HG03521 (cell line): ENCODE results near the gene ZNF526.

Experiments used
- ATAC-seq: cut with Tn5 transposase; IDR thresholded peaks from one replicate; pipeline ENCODE4 v1.9.1; 2021; ENCODE audit warnings: mild to moderate bottlenecking, moderate library complexity; ENCODE audit not compliant: unreplicated experiment

The ZNF526 gene, protein sequence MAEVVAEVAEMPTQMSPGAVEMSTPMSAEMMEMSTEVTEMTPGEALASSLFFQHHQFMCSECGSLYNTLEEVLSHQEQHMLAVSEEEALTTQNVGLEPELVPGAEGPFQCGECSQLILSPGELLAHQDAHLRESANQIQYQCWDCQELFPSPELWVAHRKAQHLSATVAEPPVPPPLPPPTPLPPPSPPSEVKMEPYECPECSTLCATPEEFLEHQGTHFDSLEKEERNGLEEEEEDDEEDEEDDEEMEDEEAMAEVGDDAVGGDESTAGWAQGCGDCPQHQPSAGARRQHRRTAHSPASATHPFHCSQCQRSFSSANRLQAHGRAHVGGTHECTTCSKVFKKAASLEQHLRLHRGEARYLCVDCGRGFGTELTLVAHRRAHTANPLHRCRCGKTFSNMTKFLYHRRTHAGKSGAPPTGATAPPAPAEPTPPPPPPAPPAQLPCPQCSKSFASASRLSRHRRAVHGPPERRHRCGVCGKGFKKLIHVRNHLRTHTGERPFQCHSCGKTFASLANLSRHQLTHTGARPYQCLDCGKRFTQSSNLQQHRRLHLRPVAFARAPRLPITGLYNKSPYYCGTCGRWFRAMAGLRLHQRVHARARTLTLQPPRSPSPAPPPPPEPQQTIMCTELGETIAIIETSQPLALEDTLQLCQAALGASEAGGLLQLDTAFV

DNA sequence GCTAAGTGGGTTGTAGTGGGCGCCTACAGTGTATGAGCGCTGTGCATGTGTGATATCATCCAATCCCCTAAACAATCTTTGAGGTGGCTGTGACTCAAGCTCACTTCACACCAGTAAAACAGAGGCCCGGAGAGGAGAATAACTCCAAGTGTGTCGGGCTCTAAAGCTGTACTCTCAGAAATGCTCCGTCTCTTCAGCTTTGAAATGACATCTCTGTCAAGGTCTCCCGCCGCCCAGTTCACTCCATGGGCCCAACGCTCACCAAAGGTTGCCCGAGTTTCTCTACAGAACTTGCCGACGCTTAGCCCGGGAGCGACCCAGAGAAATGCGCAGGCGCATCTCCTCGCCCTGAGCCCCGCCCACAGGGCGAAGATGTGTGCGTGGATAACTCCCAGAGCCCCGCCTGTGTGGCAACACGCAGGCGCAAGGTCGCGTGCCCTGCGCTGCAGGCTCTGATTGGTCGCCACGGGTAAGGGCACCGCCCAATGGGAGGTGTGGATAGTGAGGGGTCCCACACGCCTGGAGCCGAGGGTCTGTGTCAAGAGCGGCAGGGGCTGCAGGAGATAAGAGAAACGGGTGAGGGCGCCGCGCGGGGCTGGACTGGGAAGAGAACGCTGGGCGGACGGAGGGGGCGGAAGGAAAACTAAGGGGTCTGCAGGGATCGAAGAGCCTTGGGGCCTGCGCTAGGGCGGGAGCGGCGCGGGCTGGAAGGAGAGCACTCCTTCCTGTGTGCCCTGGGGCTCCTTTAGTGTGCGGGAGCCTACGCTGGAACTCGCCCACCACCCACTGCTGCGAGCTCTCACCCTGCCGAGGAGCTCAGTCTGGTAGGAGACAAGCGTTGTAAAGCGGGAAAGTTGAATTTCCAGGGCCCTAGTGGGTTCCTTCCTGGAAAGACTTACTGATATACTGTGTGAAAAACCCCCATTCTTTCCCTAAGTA lies at the start of gene ZNF526:
Gene ZNF526 (plus strand): TSS at position 501 of the 939 bp plus-strand sequence. CDS start 4,092 bp downstream, outside the sequence.
- peak; percentile 71 for ATAC-seq

DNA sequence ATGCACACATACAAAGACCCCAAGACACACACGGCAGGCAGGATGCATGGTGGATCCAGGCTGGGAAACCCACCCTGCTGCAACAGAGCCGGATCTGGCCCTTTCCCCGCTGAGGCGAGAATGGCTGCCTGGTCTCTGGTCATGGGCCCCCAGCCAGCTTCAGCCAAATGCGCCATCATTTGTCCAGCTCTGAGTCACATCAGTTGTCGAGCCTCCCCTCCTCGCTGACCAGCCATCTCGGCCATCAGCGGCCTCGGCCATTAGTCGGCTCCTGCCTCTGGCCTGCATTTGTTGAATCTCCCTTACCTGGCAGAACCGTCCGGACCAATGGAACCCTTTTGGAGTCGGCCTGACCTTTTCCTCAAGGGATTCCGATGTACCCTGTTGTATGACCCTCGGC lies 49.4 kb upstream of the ZNF526 start:
- ATAC-seq = no peak

DNA sequence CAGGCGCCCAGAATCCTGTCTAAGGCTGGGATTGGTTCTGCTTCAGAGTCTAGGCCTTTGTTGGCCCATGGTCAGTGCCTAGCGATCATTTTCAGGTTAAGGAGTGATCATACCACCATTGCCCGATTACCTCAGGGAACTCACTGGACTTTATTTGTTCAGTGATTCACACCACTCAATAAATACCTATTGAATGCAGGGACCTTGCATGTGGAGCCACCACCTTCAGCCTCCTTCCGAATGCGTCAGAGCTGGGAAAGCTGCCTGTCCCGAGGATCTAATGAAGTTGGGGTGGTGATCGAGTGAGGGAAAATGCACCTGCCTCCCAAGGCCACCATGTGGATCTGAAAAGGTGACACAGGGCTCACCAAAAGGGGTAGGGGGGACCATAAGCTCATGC lies 47.9 kb upstream of the ZNF526 start:
- ATAC-seq = no peak

DNA sequence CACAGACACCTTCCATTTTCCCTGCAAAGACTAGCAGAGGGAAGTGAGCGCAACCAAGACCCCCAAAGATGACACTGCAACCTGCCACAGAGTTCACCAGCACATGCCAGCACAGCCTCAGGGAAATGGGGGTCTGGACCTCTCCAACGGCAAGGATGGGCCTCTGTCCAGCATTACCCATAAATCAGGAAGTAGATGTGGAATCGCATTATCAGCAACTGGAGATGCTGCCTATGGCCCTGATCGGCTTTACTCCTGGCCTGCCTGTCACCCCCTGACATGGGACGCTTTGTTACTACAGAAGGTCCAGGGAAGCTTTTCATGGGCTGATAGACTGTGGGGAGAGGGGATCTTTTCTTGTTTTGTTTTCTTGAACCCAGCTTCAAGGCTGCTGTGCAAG lies 46.4 kb upstream of the ZNF526 start:
- no peak for ATAC-seq

DNA sequence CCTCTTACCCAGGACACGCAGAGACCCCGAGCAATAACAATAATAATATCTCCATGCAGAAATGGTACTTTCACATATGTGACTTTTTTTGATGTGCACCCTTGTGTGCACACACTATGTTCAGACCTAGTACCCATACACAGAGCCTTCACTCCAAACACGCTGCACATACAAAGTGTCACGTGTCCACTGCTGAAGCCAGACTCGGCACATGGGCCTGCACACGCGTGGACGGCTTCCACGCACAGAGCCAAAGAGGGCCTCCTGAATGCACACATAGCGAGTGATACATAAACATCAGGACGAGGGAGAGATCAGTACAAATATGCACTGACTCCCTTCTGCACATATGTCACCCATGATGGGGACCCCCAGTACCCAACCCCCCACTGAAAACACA lies 45.9 kb upstream of the ZNF526 start:
- ATAC-seq = no peak

DNA sequence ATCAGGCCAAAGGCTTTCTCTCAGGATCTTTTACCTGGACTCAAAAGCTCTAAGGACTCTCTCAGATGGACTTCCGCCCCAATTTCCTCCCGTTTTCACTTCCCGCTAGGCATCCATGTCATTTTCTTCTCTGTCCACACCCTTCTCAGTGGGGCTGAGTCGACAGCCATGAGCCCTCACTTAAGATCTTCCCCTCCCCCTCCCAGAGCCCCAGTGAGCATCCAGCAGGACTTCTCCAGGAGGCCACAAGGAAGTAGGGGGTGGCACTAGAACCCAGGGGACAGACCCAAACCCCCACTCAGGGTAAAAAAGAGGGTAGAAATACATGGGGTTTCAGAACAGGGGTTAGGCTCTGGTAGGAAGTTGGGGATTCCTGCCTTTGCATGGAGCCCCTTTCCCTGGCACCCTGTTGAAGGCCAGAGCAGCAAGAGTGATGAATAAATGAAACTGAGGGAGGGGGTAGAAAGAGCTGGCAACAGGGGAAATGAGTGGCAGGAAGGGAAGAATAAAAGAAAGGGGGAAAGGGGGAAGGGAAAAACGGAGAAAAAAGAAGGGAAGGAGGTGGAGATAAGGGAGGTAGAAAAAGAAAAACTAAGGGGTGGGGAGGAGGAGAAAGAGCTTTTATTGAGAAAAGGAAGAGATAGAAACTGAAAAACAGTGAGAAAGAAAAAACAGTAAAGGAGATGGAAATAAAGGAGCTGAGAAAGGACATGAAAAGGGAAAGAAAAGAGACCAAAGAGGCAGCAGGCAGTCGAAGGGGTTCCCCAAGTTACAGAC lies 45.0 kb upstream of the ZNF526 start:
- ATAC-seq = no peak

DNA sequence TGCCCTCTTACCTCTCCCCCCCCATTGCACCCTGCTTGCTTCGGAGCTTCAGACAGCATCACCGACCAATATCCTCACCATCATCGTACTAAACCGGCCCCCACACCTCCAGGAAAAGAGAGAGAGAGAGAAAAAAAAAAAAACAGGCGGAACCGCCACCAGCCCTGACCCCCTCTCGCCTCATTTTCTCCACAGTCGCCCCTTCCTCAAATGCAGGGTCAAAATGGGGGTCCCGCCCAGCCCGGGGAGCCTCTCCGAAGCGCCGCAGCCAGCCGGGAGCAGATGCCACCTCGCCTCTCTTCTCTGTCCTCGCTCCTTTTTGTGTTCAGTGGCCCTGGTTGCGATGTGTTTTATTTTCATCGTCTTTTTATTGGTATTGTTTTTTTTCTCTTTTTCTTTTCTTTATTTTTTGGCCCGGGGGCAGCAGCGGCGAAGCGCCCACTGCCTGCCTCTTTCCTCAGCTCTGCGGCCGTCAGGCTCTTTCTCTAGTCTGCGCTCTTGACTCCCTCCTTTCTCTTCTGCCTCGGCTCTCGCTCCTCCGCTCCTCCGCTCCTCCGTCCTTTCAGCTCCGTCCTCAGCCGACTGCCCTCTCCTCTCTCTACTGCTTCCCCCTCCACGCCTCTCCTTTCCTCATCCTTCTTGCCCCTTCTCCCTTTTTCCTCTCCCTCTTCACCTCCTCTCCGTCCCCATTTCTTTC lies 44.0 kb upstream of the ZNF526 start:
- ATAC-seq = no peak

DNA sequence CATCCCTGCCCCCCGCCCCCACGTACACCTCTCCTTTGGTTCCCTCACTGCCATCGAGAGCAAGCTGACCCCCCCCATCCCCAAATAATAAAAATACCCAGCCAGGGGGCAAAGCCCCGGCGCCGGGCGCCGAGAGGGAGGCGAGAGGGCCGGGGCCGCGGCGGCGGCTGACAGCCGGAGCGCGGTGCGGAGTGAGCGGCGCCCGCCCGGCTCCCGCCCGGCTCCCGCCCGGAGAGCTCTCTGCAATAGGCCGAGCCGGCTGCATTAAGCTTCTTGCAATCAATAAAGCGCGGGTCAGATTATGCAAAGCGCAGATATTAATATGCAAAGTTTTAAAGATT lies 43.5 kb upstream of the ZNF526 start:
- no peak for ATAC-seq

DNA sequence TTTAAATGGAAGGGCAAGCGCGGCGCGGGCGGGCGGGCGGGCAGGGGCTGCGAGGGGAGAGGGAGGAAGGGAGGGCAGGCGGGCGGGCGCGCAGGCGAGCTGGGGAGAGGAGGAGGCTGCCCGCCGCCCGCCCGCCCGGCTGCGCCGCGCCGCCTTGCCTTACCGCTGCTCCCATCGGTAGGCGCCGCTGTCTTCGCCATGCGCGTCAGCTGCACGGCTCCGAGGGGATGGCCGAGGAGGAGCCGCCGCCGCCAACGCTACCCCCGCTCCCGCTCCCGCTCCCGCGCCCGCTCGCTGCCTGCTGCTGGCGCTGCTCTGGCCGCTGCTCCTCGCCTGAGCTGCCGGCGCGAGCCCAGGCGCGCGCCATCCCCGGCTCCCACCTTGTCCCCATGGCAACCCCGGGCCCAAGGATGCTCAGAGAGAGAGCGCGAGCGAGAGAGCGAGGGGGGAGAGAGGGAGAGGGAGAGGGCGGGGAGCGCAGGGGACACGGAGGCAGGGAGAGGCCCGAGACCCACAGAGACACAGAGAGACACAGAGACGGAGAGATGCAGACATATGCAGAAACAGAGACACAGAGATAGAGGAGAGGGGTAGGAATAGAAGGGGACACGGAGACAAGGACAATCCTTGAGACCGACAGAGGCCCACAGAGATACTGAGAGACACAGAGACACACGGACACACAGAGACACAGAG lies 43.0 kb upstream of the ZNF526 start:
- no peak for ATAC-seq

DNA sequence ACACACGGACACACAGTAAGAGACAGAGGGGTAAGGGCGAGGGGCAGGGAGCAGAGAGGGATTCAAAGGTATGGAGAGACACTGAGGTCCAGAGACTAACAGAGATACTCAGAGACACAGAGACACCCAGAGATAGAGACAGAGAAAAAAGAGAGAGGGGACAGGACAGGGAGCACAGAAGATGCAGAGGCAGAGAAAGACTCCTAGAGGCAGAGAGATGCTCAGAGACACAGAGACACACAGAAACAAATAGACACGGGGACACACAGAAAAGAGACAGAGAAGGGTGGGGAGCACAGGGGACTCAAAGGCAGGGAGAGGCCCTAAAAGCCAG lies 42.5 kb upstream of the ZNF526 start:
- ATAC-seq = no peak

DNA sequence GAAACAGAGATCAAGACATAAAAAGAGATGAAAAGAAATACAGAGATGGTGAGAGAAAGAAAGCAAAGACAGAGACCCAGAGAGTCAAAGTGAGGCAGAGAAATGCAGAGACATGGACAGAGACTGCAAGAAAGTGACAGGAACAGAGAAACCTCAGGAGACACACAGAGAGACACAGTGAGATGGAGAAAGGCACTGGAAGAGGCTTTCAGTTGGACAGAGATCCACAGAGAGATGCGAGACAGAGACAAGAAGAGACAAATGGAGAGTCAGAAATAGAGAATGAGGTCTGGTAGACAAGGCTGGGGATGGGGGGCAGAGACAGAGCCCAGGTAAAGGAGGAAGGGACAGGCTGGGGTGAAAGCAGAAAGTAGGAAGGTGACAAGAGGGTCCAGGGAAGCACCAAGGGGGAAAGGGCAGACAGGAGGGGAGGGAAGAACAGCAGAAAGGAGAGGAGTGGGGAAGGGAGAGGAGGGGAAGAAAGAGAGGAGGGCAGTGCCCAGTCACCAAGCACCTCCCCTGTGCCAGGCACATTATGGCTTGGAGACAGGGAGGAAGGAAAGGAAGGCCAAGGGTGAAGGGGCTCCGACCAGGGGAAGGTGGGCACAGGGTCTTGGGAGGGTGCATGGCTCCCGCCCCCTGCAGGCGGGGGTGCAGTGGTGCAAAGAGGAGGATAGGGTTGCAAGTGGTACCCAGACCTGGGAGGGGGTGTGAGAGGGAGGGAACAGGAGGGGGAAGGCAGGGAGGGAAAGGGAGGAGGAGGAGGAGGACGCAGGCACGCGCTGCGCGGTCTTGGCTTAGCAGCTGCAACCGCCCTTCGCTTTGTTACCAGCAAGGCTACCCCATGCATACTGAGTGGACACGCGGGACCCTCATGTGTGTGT lies 41.1 kb upstream of the ZNF526 start:
- no peak for ATAC-seq

DNA sequence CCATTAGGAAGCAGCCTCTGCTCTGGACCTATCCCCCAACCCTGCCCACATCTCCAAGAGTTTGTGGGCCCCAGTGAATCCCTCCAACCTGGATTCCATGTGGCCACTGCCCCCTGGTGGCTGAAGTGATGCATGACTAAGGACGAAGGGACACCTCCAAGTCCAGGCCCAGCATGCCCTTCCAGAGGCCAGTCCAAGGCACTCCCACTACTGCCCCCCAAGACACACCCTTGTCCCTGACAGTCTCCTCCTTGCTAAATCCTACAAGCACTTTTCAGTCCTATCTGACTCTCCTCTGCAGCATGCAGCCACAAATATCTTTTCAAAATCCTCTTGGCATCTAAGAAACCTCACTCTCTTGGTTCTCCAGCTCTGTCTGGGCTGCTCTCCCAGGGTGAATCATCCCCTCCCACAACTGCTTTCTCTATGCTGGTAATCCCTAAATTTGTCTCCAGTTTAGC lies 35.7 kb upstream of the ZNF526 start:
- no peak for ATAC-seq

DNA sequence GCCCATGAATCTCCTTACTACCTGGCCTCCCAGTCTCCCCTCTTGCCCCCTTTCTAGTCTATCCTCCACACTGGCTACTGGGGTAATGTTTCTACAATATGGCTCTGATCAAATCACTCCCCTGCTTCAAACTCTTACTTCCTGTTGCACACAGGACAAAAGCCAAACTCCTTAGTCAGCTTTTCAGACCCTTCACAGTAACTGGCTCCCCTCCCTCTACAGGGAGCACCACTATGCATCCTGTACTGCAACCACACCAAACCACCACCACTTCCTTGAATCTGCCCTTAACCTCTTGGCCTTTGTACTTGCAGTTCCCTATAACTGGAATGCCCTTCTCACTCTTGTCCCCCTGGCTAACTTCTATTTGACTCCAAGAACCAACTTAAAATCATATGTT lies 34.8 kb upstream of the ZNF526 start:
- ATAC-seq = no peak

DNA sequence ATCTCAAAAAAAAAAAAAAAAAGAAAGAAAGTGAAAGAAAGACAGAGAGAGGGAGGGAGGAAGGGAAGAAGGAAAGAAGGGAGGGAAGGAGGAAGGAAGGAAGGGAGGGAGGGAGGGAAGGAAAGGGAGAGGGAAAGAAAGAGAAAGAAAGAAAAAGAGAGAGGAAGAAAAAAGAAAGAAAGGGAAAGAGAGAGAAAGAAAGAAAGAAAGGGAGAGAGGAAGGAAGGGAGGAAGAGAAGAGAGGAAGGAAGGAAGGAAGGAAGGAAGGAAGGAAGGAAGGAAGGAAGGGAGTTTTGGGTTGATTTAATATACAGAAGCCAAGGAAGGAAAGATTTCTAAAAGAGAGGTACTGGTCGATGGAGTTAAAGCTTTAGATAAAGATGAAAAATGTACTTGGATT lies 31.4 kb upstream of the ZNF526 start:
- ATAC-seq = no peak

DNA sequence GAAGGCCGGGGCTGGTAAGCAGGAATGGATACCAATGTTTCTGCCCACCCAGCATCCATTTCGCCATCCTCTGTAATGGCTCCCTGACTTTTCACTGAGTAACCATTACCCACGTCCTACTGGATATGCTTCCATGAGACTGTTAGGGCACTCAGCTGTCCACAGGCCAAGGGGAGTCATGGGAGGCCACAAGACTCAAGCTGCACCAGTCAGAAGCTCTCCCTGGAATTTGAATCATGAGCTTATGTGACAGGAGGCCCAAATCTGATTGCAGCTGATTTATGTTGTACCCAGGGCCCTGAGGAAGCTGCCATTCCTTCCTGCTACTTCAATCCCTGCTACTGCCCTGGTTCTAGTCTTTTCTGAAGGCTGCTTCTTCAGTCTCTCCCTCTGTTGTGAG lies 31.0 kb upstream of the ZNF526 start:
- ATAC-seq = no peak

DNA sequence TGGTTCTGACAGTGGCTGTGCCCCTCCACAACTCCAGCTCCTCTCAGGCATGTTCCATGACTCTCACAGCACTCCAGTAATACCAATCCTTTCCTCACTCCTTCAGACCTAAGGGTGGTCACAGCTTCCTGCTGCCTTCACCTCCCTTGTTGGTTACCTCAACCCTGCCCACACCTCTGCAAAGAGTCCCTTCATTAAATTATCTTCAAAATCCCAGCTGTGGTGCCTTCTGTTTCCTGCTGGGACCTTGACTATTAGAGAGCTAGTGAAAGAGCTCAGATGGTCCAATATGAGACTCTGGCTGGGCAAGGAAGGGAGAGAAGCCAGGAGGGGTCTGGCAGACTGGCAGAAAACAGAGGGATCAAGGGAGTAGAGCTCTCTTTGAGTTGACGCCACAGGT lies 28.8 kb upstream of the ZNF526 start:
- ATAC-seq = no peak

DNA sequence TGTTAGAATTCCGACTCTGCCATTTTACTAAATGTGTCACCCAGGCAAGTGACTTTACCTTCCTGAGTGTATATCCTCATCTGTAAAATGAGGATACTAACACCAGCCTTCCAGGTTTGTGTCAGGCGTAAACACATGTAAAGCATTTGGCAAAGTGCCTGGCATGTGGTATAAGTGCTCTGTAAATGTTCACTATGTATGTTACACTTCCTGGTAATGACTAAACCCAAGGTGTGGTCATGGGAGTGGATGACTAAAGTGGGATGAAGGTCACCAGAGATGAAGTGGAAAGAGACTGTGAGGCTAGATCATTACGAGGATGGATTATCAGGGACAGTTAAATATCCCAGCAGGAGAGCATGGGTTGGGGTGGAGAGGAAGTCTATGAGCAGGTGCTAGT lies 28.3 kb upstream of the ZNF526 start:
- ATAC-seq = no peak

DNA sequence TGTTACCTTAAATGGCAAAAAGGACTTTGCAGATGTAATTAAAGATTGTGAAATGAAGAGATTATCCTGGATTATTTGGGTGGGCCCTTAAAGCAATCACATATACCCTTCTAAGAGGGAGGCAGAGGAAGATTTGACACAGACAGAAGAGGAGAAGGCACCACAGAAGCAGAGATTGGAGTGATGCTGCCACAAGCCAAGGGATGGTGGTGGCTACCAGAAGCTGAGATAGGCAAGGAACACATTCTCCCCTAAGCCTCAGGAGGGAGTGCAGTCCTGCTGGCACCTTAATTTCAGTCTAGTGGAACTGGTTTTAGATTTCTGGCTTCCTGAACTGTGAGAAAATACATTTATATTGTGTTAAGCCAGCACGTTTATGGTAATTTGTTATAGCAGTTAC lies 26.8 kb upstream of the ZNF526 start:
- no peak for ATAC-seq

DNA sequence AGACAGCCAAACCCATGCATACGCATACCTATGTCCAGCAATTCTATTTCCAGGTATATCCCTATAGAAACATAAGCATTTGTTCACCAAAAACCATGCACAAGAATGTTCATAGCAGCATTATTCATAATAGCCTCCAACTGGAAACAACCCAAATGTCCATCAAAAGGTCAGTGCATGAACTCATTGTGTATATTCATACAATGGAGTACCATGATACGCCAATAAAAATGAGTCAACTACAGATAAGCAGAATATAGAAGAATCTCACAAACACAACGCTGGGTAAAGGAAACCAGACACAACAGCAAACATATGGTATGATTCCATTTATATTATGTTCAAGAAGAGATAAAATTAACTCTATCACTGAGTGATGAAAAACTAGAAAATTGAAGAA lies 26.4 kb upstream of the ZNF526 start:
- no peak for ATAC-seq
